Stimulated activated CD8-positive, alpha-beta memory T cell treated with anti-CD3 and anti-CD28 coated beads, Interleukin-2, amount 100 ng/mL, for 1 hour (primary cell): ENCODE measurements around the gene FAM222A.

Experiments
- DNase-seq, 2 donors: peaks; one replicate each; pipeline ENCODE4 v3.0.0-alpha.2; 2020; ENCODE audit warnings: low read depth in 2 of 2

The FAM222A gene

DNA sequence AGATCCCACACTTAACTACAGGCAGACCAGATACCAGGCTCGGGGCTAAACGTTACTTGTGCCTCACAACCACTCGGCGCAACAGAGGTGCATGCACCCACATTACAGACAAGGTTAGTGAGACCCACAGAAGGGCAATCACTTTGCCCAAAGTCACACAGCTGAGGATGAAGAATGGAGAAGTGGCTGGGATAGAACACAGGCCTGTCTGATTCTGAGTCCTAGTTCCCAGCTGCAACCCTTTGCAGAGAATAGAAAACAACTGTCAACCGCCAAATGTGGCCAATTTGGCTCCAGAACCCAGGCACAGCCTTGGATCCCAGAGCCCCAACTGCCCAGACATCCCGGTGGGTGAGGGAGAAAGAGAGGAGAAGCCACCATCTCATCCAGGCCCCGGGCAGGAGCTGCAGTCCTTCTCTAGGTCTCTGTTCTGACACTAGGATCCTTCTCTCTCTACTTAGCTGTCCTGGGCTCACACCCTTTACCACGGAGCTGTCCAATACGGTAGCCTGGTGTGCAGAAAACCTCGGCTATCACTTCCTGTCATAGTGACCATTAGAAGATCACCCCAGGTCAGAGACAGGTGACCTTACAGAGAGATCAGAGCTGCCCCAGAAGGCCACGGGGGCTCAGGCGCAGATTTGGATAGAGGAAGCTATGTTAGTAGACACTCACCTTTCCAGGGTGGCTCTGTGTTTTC lies 59.1 kb downstream of the FAM222A start:
- DNase-seq = no peak

DNA sequence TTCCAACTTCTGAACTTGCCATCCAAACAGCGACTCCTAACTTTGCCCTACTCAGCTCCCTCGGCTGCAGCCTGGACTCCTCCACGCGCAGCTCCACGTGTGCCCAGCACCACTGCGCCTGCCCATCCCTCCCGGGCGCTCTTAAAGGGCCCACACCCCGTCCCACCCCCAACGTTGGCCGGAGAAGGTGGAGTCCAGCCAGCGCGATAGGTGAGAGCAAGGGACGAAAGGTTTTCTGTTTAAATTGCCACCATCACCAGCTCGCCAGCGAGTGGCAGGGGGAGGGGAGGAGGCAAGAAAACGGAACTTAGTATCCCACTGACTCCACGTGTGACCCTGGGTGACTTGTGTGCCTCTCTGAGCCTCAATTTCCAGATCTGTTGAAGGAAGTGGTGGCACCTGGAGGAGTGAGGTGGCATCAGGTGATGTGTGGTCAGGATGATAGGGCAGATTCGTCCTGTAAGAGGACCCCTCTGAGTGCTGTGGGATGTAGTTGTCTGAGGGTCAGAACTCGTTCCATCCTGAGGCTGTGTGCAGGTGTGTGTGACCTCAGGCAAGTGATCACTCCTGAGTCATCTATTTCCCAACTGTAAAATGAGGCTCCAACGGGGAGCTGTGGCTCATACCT lies 59.9 kb downstream of the FAM222A start:
- no peak for DNase-seq

DNA sequence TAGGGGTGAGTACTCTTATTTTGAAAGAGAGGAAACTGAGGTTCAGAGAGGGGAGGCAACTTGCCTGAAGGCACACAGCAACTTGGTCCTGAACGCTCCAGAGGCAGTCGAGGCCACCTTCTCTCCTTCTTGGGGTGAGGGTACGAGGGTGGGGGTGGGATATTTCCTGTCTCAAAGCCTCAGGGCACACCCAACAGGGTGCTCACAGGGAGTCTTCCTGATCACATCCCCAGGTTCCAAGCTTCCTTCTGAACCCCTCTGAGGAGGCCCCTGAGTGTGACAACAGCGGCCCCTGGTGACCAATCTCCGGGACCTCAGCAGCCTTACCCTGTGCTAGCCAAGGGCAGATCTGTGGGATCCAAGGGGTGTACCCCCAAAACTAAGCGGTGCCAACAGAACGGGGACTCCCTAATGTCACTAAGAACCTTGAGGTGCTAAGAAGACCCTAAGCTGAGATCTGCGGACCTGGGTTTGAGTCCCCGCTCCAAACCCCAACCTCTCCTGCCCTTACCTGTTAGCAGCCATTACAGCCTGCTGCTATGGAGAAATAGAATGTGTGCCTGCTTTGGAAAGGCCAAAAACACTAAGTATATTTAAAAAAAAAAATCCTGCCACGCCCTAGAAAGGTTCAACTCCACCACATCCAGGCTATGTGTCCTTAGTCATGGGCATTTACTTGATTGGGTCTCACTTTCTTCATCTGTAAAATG lies 61.7 kb downstream of the FAM222A start:
- peak; percentile 30 to 56 for DNase-seq

DNA sequence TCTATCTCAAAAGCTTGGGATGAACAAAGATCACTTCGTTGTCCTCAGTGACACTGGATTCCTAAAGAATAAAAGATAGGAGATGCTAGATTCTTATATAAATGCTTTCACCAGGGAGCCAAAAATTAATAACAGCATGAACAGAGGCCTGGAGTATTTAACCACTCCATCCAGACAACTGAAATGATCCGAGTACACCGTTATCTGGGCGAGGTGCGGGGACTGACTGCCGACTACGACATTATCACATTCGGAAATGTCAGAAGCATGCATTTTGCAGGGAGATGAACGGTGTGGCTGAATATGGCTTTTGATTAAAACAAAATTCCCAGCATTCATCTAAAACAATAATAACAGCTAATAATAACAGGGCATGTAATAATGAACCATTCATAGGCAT lies 63.0 kb downstream of the FAM222A start:
- no peak for DNase-seq

DNA sequence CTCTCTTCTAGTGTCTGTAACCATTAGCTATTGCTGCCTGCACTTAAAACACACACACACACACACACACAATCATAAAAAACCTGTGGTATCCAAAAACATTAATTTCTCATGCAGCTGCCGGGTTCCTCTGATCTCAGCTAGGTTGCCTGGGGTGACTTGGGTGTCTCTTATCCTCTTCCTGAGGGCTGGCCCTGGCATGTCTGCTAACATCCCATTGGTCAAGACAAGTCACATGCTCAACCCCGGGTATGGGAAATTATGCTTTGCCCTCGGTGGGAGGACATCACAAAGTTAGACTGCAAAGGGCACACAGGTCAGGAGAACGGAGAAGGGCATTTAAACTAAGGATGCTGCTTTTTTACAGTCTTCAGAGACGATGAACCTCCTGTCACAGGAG lies 63.9 kb downstream of the FAM222A start:
- DNase-seq = no peak

DNA sequence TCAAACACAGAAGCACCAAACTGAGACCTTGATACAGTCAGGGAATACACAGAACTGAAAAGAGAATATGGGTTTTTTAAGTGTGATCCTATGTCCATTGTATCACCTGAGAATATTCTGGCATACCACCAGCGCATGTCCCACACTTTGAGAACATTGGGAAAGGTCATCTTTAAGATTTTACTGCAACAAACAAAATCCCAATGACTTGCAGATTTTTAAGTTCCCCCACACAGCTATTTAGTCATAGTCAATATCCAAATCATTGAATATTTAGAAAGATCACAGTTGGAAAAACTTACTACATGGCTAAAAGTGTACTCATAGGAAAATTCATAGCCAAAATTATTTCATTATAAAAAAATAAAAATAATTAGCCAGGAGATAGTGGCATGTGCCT lies 65.1 kb downstream of the FAM222A start:
- DNase-seq = no peak

DNA sequence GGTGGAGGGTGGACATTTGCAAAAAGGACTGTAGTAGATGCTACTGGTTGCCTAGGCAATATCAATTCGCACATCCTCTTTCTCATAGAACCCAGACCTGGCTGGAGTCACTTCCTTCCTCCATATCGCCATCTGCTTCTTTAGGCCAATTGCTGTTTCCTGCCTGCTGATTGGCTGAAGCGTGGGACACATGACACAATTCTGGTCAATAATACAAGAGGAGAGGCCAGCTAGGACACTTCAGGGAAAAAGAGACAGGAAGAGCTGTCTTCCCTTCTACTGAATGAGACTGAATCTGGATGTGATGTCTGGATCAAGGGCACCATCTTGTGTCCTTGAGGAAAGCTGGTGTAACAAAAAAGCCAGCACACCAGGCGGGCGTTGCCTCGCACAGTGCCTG lies 65.8 kb downstream of the FAM222A start:
- DNase-seq = no peak

DNA sequence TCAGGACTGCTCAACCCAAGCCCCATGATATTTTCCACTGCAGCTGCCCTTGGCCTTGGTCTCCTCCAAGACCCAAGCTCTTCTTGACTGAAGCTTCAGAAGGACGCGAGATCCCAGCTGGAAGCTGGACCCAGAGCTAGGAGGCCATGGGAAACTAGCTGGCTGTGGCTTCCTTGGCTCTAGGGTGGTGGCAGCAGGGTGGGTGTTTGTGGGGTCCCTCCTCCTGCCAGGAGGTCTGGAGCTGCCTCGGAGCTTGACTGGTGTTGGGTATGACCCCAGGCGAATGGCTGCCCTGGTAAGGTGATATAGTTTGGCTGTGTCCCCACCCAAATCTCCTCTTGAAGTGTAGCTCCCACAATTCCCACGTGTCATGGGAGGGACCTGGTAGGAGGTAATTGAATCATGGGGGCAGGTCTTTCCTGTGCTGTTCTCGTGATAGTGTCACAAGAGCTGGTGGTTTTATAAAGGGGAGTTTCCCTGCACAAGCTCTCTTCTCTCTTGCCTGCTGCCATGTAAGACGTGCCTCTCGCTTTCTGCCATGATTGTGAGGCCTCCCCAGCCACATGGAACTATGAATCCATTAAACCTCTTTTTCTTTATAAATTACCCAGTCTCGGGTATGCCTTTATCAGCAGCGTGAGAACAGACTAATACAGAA lies 68.2 kb downstream of the FAM222A start:
- no peak for DNase-seq

DNA sequence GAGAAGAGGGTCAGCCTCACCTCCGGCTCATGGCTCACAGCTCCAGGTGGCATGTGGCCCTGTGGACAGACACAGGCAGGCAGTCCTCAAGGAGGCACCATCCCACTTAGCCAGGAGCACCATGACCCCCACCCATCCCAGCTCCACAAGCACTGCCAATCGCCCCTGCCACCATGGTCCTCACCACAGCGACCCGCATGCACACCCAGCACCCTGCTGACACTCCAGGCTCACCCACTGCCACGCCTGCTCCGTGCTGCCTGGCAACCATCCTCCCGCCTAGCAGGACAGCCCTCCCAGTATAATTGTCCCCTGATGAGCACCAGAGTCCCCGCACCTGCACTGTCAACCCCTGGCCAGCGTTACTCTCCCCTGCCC lies 68.7 kb downstream of the FAM222A start:
- DNase-seq = no peak

DNA sequence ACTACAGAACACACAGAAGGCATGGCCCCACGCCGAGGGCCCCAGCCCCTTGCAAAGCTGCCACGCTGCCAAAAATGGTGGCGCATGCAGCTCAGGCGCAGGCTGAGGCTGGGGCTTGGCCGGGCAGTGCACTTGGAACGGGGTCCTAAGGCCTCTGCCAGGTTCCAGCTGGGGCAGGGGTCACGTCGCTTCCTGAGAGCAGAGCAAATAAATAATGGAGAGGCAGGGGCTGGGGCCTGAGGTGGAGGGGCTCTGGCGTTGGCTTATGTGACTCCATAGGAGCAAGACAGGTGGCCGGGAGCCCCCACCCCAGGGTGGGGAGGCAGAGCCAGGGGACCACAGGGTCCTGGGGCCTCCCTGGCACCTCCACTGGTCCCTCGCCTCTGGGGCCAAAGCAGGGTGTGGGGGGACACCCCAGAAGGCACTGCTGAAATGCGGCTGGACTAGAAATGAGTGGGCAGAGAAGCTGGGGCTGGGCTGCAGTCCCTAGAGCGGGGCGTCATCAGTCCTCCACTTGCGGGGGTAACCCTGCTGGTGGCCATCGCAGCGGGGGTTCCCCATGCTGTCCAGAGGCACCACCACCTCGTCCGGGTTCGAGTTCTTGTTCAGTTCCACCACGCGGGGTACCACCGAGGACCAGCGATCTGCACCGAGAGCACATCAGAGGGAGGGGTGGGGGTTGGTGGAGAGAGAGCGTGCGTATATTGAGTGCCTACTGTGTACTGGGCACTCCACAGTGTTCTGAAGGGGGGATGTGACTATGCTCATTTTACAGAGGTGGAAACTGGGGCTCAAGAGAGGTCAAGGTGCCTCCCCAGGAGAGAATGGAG lies 69.7 kb downstream of the FAM222A start:
- no peak for DNase-seq

DNA sequence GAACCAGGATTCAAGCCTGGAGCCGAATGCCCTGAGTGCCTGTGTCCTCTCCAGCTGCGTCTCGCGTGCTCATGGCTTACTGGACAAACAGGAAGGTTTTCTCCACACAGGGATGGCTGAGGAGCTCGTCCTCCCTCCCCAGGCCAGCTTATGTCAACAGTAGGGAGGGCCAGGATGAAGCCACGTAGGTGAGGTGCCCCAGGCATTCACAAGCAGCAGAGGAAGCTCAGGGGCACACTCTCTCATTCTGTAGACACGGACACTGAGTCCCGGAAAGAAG lies 70.3 kb downstream of the FAM222A start:
- DNase-seq = no peak

DNA sequence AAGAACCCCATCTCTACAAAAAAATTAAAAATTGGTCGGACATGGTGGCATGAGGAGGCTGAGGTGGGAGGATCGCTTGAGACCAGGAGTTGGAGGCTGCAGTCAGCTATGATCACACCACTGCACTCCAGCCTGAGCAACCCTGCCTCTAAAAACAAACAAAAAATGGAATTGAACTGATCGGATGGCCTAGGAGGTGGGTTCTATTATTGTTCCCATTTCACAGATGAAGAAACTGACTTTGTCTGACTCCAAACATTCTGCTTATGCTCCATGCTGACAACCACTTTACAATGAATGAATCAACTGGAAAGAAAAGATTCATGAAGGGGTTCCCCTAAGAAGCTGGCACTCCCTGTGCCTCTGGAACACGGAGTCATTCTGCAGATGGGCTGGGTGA lies 72.2 kb downstream of the FAM222A start:
- DNase-seq = no peak

DNA sequence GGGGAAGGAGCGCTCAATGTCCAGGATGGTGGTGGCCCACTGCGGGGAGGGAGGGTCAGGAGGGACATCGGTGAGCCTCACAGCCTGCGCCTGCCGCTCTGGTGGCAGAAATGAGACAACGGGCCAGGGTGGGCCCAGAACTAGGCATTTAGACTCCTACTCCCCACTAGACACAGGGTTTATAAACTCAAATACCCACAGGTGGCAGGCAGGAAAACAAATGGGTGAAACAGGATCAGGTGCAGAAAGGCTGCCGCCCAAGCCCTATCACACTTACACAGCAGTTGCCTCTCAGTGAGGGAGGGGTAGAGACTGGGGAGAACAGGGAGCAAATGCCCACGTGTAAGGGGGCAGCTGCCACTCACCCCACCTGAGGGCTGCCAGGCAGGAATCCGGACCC lies 73.2 kb downstream of the FAM222A start:
- no peak for DNase-seq

DNA sequence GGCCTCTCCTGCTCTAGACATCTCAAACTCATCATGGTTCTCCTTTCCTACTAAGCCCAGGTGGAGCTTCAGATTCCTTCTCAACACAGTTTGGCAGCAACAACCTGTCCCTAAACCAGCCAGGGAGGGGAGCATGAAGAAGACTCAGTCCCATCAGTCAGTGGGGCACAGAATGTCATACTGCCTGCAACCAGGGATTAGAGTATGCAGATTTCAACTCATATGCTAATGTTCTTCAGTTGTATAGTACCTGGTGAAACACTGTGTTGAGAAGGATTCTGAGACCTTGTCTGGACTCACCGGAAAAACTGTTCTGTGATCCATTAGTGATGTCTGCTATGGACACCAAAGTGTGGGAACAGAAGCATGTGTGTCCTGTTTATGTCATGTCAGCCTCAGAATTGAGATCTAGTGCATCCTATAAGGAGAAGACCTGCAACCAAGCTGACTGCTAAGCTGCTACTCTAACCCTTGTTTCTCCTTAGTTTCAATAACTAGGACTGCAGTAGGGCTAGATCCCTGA lies 76.0 kb downstream of the FAM222A start:
- DNase-seq = no peak

DNA sequence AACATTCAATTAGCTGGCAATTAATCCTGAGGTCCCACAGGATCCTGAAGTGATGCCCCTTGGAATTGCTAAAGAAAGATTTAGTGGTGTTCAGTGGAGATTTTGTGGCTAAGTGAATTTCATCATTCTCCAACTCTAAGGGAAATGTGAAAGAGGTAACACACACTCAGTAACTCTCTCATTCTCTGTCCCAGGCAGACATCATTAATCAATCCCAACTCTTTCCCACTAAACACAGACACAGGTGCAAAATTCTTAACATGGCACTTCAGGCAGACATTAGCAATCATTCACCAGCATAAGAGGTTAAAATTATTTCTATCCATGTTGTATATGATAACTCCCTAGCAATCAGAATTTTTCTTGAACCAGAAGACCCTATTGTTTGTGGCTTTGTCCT lies 79.4 kb downstream of the FAM222A start:
- DNase-seq = no peak

DNA sequence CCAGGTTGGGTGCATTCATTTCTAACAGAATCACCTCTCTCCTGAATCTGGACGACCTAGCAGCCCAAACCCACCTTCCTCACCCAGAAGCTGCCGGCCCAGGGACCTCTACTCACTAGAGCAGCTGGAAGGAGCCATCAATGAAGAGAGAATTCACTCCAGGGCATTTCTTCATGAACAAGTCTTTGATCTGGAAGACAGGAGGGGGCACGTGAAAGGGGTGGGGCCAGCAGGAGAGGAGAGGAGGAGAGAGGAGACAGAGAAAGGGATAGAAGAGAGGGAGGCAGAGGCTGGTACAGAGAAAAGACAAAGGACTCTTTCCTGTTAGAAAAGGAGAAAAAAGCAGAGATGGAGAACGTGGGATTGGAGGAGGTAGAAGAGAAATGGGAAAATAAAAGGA lies 79.8 kb downstream of the FAM222A start:
- DNase-seq = no peak

DNA sequence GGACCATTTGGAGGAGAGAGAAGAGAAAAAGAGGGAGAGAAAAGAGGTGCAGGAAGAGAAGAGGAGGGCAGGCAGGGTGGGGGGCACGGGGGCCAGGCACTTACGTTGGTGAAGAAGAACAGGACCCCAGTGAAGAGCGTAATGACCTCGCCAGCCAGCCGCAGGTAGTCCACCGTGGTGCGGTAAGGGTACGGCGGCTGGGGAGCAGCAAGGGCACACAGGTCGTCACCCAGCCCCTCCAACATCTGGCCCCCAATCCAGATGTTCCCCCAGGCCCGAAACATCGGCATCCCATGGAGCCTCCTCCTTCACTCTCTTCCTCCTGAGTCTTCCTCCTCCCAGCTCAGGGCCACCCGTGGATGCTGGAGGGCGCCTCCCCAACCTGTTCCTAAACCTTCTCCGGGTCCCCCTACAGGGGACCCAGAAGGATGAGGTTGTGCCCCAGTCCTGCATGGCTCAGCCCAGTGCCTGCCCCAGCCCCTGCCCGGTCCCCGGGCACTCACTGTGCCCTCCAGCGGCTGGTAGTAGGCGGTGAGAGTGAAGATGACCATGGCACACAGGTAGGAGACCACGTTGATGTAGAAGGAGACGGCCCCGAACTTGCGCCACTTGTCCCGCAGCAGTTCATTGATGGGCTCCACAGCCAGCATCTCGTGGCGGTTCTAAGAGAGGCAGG lies 80.3 kb downstream of the FAM222A start:
- DNase-seq = no peak

DNA sequence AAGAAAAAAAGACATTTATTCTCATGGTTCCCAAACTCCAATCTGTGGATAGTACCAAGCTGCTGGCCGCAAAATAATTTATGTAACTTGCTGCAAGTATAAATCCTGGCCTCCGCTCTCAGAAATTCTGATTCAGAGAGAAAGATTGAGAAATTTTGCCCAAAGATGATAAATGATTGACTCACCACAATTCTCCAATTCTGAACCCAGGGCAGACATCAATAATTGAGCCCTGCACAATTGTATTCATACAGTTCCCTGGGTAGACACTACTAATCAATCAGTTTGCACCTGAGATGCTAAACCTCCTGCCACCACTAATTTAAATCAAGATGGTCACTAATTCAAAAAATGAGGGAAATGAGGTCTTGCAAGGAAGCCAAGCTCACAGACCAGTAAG lies 81.4 kb downstream of the FAM222A start:
- no peak for DNase-seq

DNA sequence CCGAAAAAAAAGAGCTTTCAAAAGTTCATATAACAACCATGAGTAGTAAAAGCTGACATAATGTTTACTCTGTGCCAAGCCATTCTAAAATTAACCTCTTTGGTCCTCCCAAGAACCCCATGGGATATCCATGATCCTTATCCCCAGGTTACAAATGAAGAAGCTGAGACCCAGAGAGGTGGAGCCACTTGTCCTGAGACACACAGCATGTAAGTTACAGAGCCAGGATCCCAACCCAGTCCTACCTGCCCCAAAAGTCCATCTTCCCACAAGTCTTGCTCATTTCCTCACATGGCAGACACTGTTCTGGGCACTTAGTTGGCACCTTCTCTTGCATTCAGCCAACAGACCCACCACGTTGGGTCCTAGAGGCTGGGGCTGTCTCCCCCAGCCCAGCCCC lies 82.4 kb downstream of the FAM222A start:
- no peak for DNase-seq

DNA sequence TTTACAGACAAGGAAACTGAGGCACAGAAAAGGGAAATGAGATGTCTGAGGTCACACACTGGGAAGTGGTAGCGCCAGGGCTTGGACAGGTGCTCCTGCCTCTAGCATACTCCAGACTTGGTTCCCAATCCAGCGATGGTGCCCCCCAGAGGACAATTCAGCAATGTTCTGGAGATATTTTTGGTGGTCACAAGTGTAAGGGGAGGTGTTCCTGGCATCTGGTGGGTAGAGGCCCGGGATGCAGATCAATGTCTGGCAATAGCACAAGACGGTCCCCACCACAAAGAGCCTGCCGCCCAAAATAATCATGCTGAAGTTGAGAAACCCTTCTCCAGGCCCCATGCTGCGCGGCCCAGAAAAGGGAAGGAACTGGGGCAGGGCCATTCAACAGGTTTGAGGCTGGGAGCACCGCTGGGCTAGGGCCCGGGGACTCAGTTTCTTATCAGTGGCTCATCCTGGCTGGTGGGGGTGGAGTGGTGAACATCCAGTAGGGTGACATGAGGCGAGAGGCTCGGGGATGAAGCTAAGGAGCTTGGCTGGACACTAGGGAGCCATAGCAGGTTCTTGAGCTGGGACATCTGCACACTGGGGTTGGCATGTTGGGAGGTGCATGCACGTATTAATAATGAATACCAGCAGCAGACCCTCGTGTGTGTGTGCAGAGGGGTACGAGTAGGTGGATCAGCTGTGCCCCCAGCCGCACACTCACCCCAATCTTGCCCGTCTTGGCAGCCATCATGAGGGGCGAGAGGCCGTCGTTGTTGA lies 84.5 kb downstream of the FAM222A start:
- no peak for DNase-seq

DNA sequence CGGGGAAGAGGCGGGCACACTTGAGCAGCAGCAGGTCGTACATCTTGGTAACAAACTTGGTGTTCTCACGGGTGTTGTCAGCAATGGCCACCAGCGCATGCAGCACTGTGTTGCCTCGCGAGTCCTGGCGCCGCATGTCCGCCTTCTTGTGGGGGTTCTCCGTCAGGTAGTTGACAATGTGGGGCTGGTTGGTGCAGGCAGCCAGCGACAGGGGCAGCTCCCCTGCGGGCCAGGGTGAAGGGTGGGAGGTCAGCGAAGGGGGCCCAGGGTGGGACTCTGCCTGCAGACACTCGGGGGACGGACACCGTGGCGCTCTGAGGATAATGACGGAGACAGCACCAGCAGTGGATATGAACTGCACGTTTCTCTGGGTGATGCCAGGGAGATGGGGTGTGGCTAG lies 85.1 kb downstream of the FAM222A start:
- DNase-seq = no peak
